Measurements from ENCODE around the gene KRT40.

- TF ChIP-seq CTCF (conservative IDR thresholded peaks at IDR 0.05; ENCODE audit: low read depth, low read length) (no peak), NFE2L2 (IDR thresholded peaks at IDR 0.05; ENCODE audit: low read depth, low read length) (no peak), RCOR1 (IDR thresholded peaks at IDR 0.05; ENCODE audit: insufficient replicate concordance, low read length) (no peak), MXI1 (IDR thresholded peaks at IDR 0.05; ENCODE audit: borderline replicate concordance, low read depth, low read length) (no peak), POLR2A (IDR thresholded peaks at IDR 0.05; ENCODE audit: low read depth, low read length) (no peak), FOS (IDR thresholded peaks at IDR 0.05; ENCODE audit: low read depth, low read length) (no peak), MAFK (IDR thresholded peaks at IDR 0.05; ENCODE audit: low read depth, low read length) (no peak)
- TF ChIP-seq, protein P1, sequence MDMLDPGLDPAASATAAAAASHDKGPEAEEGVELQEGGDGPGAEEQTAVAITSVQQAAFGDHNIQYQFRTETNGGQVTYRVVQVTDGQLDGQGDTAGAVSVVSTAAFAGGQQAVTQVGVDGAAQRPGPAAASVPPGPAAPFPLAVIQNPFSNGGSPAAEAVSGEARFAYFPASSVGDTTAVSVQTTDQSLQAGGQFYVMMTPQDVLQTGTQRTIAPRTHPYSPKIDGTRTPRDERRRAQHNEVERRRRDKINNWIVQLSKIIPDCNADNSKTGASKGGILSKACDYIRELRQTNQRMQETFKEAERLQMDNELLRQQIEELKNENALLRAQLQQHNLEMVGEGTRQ (IDR thresholded peaks at IDR 0.05; ENCODE audit: low read depth, low read length): no peak
These were observed 46.7 kb downstream of the KRT40 start, which contains the start of gene KRT23 for GRCh38 chr17:40937384-40937819.

Measured in IMR-90 (cell line).